Osteocyte (in vitro differentiated cells): ENCODE data around the gene SERPINA12. TPM values are rescaled to one million over a fixed set of nuclear protein-coding genes. Genes with fewer than 3 reads are reported as not detected.

Source experiments
- DNase-seq: peaks from one replicate; pipeline ENCODE4 v3.0.0; 2021; ENCODE audit warnings: mixed read lengths; ENCODE audit not compliant: unreplicated experiment; ENCODE audit errors: extremely low spot score
- H3K27ac Mint-ChIP-seq: one replicate; pipeline ENCODE4 v1.8.0; 2021; ENCODE audit warnings: mild to moderate bottlenecking, mixed read lengths; ENCODE audit not compliant: unreplicated experiment
- H3K27me3 Mint-ChIP-seq: one replicate; pipeline ENCODE4 v1.8.0; 2021; ENCODE audit warnings: mixed read lengths; ENCODE audit not compliant: unreplicated experiment
- H3K36me3 Mint-ChIP-seq: one replicate; pipeline ENCODE4 v1.8.0; 2021; ENCODE audit warnings: mixed read lengths; ENCODE audit not compliant: unreplicated experiment
- H3K4me1 Mint-ChIP-seq: one replicate; pipeline ENCODE4 v1.8.0; 2021; ENCODE audit warnings: mixed read lengths; ENCODE audit not compliant: unreplicated experiment
- H3K4me3 Mint-ChIP-seq: one replicate; pipeline ENCODE4 v1.8.0; 2021; ENCODE audit warnings: mild to moderate bottlenecking, moderate library complexity, mixed read lengths; ENCODE audit not compliant: unreplicated experiment
- H3K9me3 Mint-ChIP-seq: one replicate; pipeline ENCODE4 v1.8.0; 2021; ENCODE audit warnings: mixed read lengths; ENCODE audit not compliant: unreplicated experiment
- CTCF ChIP-seq: fragments of 200-600 bp; sonication (generic); IDR thresholded peaks from 2 replicates; pipeline ENCODE4 v1.5.0; 2021; ENCODE audit warnings: antibody characterized with exemption, mild to moderate bottlenecking, moderate library complexity
- total RNA-seq: library from RNA; stranded (reverse); gene quantifications from 2 replicates; pipeline ENCODE4 v1.2.1, GENCODE V29; 2021

Gene SERPINA12
- total RNA-seq, 1 donor from 2014 or later = not detected

- no peak overlapping the region for H3K4me3 Mint-ChIP-seq
- no peaks in the 10 kb centered on the region for H3K4me1 Mint-ChIP-seq
- DNase-seq = no peak
- H3K9me3 Mint-ChIP-seq = no peaks in the 10 kb centered on the region
- peaks cover 24% of the 10 kb centered on the region for H3K27me3 Mint-ChIP-seq
- no peak overlapping the region for H3K27ac Mint-ChIP-seq
- no peak for TF ChIP-seq CTCF
- H3K36me3 Mint-ChIP-seq = no peaks in the 10 kb centered on the region
Measured at GRCh38 chr14:94505206-94505605, 4.1 kb downstream of the SERPINA12 start.

GRCh38 chr14:94501588-94502516 is 7.4 kb downstream of the SERPINA12 start:
- H3K27ac Mint-ChIP-seq = no peak overlapping the region
- H3K4me3 Mint-ChIP-seq = no peak overlapping the region
- TF ChIP-seq CTCF = no peak
- no peaks in the 10 kb centered on the region for H3K9me3 Mint-ChIP-seq
- H3K4me1 Mint-ChIP-seq = no peaks in the 10 kb centered on the region
- H3K36me3 Mint-ChIP-seq = no peaks in the 10 kb centered on the region
- no peak for DNase-seq
- peaks cover 38% of the 10 kb centered on the region for H3K27me3 Mint-ChIP-seq

- Mint-ChIP-seq H3K9me3 (no peaks in the 10 kb centered on the region), H3K27ac (no peak overlapping the region), H3K4me3 (no peak overlapping the region), H3K36me3 (no peaks in the 10 kb centered on the region), H3K4me1 (no peaks in the 10 kb centered on the region), H3K27me3 (peaks cover 32% of the 10 kb centered on the region)
- no peak for DNase-seq
- TF ChIP-seq CTCF = no peak
Measured at GRCh38 chr14:94500264-94500663, 9.0 kb downstream of the SERPINA12 start.

- Mint-ChIP-seq H3K36me3 (no peaks in the 10 kb centered on the region), H3K27me3 (peaks cover 28% of the 10 kb centered on the region), H3K4me1 (no peaks in the 10 kb centered on the region), H3K4me3 (no peak overlapping the region), H3K27ac (no peak overlapping the region), H3K9me3 (no peaks in the 10 kb centered on the region)
- TF ChIP-seq CTCF = no peak
- DNase-seq = no peak
Measured at GRCh38 chr14:94499673-94500072, 9.6 kb downstream of the SERPINA12 start.

GRCh38 chr14:94498215-94498614 is 11.1 kb downstream of the SERPINA12 start:
- DNase-seq = no peak
- Mint-ChIP-seq H3K36me3 (no peaks in the 10 kb centered on the region), H3K9me3 (no peaks in the 10 kb centered on the region), H3K4me1 (no peaks in the 10 kb centered on the region), H3K27me3 (peaks cover 29% of the 10 kb centered on the region), H3K4me3 (no peak overlapping the region), H3K27ac (no peak overlapping the region)
- TF ChIP-seq CTCF = no peak
